HEK293 (cell line): Measurements from ENCODE around the gene GALNT10.

Experiments used
- BCL11B ChIP-seq: fragments of 450-650 bp; formaldehyde crosslinking; IDR thresholded peaks from 2 replicates; pipeline ENCODE4 v1.5.1; 2016; ENCODE audit warnings: low read depth, missing biosample characterization, missing genetic modification characterization
- GLI4 ChIP-seq: fragments of 450-650 bp; formaldehyde crosslinking; IDR thresholded peaks from 2 replicates; pipeline ENCODE4 v1.5.1; 2016; ENCODE audit warnings: missing biosample characterization, missing genetic modification characterization
- GLIS2 ChIP-seq: fragments of 450-650 bp; formaldehyde crosslinking; IDR thresholded peaks from 2 replicates; pipeline ENCODE4 v1.5.1; 2016; ENCODE audit warnings: missing biosample characterization, missing genetic modification characterization
- KLF7 ChIP-seq: fragments of 450-650 bp; formaldehyde crosslinking; IDR thresholded peaks from 2 replicates; pipeline ENCODE4 v1.5.1; 2016; ENCODE audit warnings: missing biosample characterization, missing genetic modification characterization, borderline replicate concordance
- SP2 ChIP-seq: fragments of 450-650 bp; formaldehyde crosslinking; IDR thresholded peaks from 2 replicates; pipeline ENCODE4 v1.5.1; 2016; ENCODE audit warnings: missing biosample characterization, missing genetic modification characterization
- TCF7L2 ChIP-seq: IDR thresholded peaks from 2 replicates; pipeline ENCODE4 v1.6.1; 2011; ENCODE audit warnings: low read depth, mild to moderate bottlenecking, inconsistent platforms, low read length, moderate library complexity, borderline replicate concordance
- YY1 ChIP-seq: fragments of 450-650 bp; formaldehyde crosslinking; IDR thresholded peaks from 2 replicates; pipeline ENCODE4 v1.5.1; 2018; ENCODE audit warnings: missing biosample characterization, missing genetic modification characterization
- ZBTB20 ChIP-seq: fragments of 450-650 bp; formaldehyde crosslinking; IDR thresholded peaks from 2 replicates; pipeline ENCODE4 v1.5.1; 2016; ENCODE audit warnings: missing biosample characterization, missing genetic modification characterization
- ZFHX2 ChIP-seq: fragments of 450-650 bp; formaldehyde crosslinking; conservative IDR thresholded peaks from 2 replicates; pipeline ENCODE4 v1.5.1; 2016; ENCODE audit warnings: missing biosample characterization, missing genetic modification characterization
- ZFP69B ChIP-seq: fragments of 450-650 bp; formaldehyde crosslinking; IDR thresholded peaks from 2 replicates; pipeline ENCODE4 v1.5.1; 2016; ENCODE audit warnings: missing biosample characterization, missing genetic modification characterization
- ZNF10 ChIP-seq: fragments of 450-650 bp; formaldehyde crosslinking; IDR thresholded peaks from 2 replicates; pipeline ENCODE4 v1.5.1; 2017; ENCODE audit warnings: missing biosample characterization, missing genetic modification characterization
- ZNF2 ChIP-seq: fragments of 450-650 bp; formaldehyde crosslinking; IDR thresholded peaks from 2 replicates; pipeline ENCODE4 v1.5.1; 2016; ENCODE audit warnings: missing biosample characterization, missing genetic modification characterization
- ZNF223 ChIP-seq: fragments of 450-650 bp; formaldehyde crosslinking; IDR thresholded peaks from 2 replicates; pipeline ENCODE4 v1.5.1; 2016; ENCODE audit warnings: missing biosample characterization, missing genetic modification characterization
- ZNF24 ChIP-seq: fragments of 450-650 bp; formaldehyde crosslinking; IDR thresholded peaks from 2 replicates; pipeline ENCODE4 v1.5.1; 2016; ENCODE audit warnings: missing biosample characterization, missing genetic modification characterization
- ZNF324 ChIP-seq: fragments of 450-650 bp; formaldehyde crosslinking; IDR thresholded peaks from 2 replicates; pipeline ENCODE4 v1.5.1; 2016; ENCODE audit warnings: missing biosample characterization, missing genetic modification characterization
- ZNF341 ChIP-seq: fragments of 450-650 bp; formaldehyde crosslinking; IDR thresholded peaks from 2 replicates; pipeline ENCODE4; 2016; ENCODE audit warnings: low read depth, missing biosample characterization, missing genetic modification characterization
- ZNF423 ChIP-seq: fragments of 450-650 bp; formaldehyde crosslinking; IDR thresholded peaks from 2 replicates; pipeline ENCODE4 v1.5.1; 2016; ENCODE audit warnings: missing biosample characterization, missing genetic modification characterization
- ZNF473 ChIP-seq: fragments of 450-650 bp; formaldehyde crosslinking; IDR thresholded peaks from 2 replicates; pipeline ENCODE4 v1.5.1; 2017; ENCODE audit warnings: missing biosample characterization, missing genetic modification characterization
- ZNF501 ChIP-seq: fragments of 450-650 bp; formaldehyde crosslinking; IDR thresholded peaks from 2 replicates; pipeline ENCODE4 v1.5.1; 2016; ENCODE audit warnings: missing biosample characterization, missing genetic modification characterization
- ZNF610 ChIP-seq: fragments of 450-650 bp; formaldehyde crosslinking; IDR thresholded peaks from 2 replicates; pipeline ENCODE4 v1.5.1; 2016; ENCODE audit warnings: missing biosample characterization, missing genetic modification characterization, borderline replicate concordance
- ZNF629 ChIP-seq: fragments of 450-650 bp; formaldehyde crosslinking; IDR thresholded peaks from 2 replicates; pipeline ENCODE4 v1.5.1; 2017; ENCODE audit warnings: missing biosample characterization, missing genetic modification characterization
- TF ChIP-seq, protein P1 (sequence below): fragments of 450-650 bp; formaldehyde crosslinking; IDR thresholded peaks from 2 replicates; pipeline ENCODE4 v1.5.1; 2016; ENCODE audit warnings: missing biosample characterization, missing genetic modification characterization
- TF ChIP-seq, protein P2 (sequence below): fragments of 450-650 bp; formaldehyde crosslinking; IDR thresholded peaks from 2 replicates; pipeline ENCODE4 v1.5.1; 2016; ENCODE audit warnings: missing biosample characterization, missing genetic modification characterization
- TF ChIP-seq, protein P3 (sequence below): fragments of 450-650 bp; formaldehyde crosslinking; IDR thresholded peaks from 2 replicates; pipeline ENCODE4 v1.5.1; 2016; ENCODE audit warnings: missing biosample characterization, missing genetic modification characterization
- TF ChIP-seq, protein P4 (sequence below): fragments of 450-650 bp; formaldehyde crosslinking; IDR thresholded peaks from 2 replicates; pipeline ENCODE4 v1.5.1; 2016; ENCODE audit warnings: missing biosample characterization, missing genetic modification characterization
- TF ChIP-seq, protein P5 (sequence below): fragments of 450-650 bp; formaldehyde crosslinking; IDR thresholded peaks from 2 replicates; pipeline ENCODE4 v1.5.1; 2016; ENCODE audit warnings: missing biosample characterization, missing genetic modification characterization

GALNT10 gene

DNA sequence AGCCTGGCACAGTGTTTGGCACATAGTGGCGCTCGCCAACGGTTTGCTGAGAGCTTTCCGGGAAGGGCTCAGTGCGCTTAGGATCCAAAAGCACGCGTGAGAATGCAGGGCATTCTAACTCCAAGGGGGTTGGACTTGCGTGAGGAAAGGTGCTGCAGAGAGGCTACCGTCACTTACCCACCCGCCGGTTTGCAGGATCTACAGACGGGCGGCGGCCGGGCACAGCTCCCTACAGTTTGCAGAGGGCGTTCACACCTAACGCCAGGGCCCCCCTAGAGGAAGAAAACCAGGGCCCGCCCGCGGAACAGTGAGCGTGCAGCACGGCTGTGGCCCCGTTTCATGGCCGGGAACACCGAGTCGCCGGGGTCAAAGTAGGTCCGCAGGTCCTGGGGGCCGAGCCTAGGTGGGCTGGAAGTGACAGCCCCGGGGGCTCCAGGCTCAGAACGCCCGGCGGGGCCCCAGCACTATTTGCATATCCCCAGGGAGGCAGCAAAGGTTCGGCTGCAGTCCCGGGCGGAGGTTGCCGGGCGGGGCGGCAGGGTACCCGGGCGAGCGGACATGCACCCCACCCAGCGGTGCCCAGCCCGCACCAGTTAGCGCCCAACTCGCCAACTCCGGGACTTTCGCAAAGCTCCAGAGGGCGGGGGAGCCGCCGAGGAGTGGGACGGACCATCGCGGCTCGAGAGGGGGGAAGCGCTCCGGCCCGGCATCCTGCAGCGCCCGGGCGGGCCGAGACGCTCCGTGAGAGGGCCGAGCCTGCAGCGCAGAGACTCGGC, 526 bp upstream of the GALNT10 start (continued):
- TF ChIP-seq, protein P1, sequence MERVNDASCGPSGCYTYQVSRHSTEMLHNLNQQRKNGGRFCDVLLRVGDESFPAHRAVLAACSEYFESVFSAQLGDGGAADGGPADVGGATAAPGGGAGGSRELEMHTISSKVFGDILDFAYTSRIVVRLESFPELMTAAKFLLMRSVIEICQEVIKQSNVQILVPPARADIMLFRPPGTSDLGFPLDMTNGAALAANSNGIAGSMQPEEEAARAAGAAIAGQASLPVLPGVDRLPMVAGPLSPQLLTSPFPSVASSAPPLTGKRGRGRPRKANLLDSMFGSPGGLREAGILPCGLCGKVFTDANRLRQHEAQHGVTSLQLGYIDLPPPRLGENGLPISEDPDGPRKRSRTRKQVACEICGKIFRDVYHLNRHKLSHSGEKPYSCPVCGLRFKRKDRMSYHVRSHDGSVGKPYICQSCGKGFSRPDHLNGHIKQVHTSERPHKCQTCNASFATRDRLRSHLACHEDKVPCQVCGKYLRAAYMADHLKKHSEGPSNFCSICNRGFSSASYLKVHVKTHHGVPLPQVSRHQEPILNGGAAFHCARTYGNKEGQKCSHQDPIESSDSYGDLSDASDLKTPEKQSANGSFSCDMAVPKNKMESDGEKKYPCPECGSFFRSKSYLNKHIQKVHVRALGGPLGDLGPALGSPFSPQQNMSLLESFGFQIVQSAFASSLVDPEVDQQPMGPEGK, result peak; percentile 87
- peak; percentile 81 for TF ChIP-seq ZNF2 (tag by site-specific recombination)
- TF ChIP-seq YY1 (tag by site-specific recombination), result 0 out of 2 replicates have a peak, but pooled peaks have one; percentile 38
- TF ChIP-seq, protein P2, sequence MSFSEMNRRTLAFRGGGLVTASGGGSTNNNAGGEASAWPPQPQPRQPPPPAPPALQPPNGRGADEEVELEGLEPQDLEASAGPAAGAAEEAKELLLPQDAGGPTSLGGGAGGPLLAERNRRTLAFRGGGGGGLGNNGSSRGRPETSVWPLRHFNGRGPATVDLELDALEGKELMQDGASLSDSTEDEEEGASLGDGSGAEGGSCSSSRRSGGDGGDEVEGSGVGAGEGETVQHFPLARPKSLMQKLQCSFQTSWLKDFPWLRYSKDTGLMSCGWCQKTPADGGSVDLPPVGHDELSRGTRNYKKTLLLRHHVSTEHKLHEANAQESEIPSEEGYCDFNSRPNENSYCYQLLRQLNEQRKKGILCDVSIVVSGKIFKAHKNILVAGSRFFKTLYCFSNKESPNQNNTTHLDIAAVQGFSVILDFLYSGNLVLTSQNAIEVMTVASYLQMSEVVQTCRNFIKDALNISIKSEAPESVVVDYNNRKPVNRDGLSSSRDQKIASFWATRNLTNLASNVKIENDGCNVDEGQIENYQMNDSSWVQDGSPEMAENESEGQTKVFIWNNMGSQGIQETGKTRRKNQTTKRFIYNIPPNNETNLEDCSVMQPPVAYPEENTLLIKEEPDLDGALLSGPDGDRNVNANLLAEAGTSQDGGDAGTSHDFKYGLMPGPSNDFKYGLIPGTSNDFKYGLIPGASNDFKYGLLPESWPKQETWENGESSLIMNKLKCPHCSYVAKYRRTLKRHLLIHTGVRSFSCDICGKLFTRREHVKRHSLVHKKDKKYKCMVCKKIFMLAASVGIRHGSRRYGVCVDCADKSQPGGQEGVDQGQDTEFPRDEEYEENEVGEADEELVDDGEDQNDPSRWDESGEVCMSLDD, result peak; percentile 54; the same call in 1 of the 2 replicates
- peak; percentile 73; the same call in 1 of the 2 replicates for TF ChIP-seq KLF7 (tag by site-specific recombination)
- TF ChIP-seq BCL11B (tag by site-specific recombination), result 0 out of 2 replicates have a peak, but pooled peaks have one; percentile 21
- peak; percentile 92 for TF ChIP-seq ZBTB20 (tag by site-specific recombination)
- peak; percentile 45; the same call in 1 of the 2 replicates for TF ChIP-seq ZNF610 (tag by site-specific recombination)
- TF ChIP-seq GLIS2 (tag by site-specific recombination), result peak; percentile 86
- TF ChIP-seq ZNF629, result peak; percentile 50; the same call in 1 of the 2 replicates
- TF ChIP-seq ZFP69B (tag by site-specific recombination), result 0 out of 2 replicates have a peak, but pooled peaks have one; percentile 20
- TF ChIP-seq, protein P3, sequence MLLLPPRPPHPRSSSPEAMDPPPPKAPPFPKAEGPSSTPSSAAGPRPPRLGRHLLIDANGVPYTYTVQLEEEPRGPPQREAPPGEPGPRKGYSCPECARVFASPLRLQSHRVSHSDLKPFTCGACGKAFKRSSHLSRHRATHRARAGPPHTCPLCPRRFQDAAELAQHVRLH, result peak; percentile 44; the same call in 1 of the 2 replicates
- TF ChIP-seq ZNF24 (tag by site-specific recombination), result peak; percentile 60; the same call in 1 of the 2 replicates
- peak; percentile 90 for TF ChIP-seq ZNF423 (tag by site-specific recombination)
- peak; percentile 62; the same call in 1 of the 2 replicates for TF ChIP-seq ZNF223 (tag by site-specific recombination)
- peak; percentile 66; the same call in 1 of the 2 replicates for TF ChIP-seq ZNF324 (tag by site-specific recombination)
- 0 out of 2 replicates have a peak, but pooled peaks have one; percentile 37 for TF ChIP-seq GLI4 (tag by site-specific recombination)
- no peak for TF ChIP-seq ZNF10 (tag by site-specific recombination)
- peak; percentile 37 for TF ChIP-seq SP2 (tag by site-specific recombination)
- TF ChIP-seq TCF7L2, result no peak
- peak; percentile 56 for TF ChIP-seq ZNF341 (tag by site-specific recombination)
- TF ChIP-seq, protein P4, sequence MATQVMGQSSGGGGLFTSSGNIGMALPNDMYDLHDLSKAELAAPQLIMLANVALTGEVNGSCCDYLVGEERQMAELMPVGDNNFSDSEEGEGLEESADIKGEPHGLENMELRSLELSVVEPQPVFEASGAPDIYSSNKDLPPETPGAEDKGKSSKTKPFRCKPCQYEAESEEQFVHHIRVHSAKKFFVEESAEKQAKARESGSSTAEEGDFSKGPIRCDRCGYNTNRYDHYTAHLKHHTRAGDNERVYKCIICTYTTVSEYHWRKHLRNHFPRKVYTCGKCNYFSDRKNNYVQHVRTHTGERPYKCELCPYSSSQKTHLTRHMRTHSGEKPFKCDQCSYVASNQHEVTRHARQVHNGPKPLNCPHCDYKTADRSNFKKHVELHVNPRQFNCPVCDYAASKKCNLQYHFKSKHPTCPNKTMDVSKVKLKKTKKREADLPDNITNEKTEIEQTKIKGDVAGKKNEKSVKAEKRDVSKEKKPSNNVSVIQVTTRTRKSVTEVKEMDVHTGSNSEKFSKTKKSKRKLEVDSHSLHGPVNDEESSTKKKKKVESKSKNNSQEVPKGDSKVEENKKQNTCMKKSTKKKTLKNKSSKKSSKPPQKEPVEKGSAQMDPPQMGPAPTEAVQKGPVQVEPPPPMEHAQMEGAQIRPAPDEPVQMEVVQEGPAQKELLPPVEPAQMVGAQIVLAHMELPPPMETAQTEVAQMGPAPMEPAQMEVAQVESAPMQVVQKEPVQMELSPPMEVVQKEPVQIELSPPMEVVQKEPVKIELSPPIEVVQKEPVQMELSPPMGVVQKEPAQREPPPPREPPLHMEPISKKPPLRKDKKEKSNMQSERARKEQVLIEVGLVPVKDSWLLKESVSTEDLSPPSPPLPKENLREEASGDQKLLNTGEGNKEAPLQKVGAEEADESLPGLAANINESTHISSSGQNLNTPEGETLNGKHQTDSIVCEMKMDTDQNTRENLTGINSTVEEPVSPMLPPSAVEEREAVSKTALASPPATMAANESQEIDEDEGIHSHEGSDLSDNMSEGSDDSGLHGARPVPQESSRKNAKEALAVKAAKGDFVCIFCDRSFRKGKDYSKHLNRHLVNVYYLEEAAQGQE, result peak; percentile 22; the same call in 1 of the 2 replicates
- TF ChIP-seq, protein P5, sequence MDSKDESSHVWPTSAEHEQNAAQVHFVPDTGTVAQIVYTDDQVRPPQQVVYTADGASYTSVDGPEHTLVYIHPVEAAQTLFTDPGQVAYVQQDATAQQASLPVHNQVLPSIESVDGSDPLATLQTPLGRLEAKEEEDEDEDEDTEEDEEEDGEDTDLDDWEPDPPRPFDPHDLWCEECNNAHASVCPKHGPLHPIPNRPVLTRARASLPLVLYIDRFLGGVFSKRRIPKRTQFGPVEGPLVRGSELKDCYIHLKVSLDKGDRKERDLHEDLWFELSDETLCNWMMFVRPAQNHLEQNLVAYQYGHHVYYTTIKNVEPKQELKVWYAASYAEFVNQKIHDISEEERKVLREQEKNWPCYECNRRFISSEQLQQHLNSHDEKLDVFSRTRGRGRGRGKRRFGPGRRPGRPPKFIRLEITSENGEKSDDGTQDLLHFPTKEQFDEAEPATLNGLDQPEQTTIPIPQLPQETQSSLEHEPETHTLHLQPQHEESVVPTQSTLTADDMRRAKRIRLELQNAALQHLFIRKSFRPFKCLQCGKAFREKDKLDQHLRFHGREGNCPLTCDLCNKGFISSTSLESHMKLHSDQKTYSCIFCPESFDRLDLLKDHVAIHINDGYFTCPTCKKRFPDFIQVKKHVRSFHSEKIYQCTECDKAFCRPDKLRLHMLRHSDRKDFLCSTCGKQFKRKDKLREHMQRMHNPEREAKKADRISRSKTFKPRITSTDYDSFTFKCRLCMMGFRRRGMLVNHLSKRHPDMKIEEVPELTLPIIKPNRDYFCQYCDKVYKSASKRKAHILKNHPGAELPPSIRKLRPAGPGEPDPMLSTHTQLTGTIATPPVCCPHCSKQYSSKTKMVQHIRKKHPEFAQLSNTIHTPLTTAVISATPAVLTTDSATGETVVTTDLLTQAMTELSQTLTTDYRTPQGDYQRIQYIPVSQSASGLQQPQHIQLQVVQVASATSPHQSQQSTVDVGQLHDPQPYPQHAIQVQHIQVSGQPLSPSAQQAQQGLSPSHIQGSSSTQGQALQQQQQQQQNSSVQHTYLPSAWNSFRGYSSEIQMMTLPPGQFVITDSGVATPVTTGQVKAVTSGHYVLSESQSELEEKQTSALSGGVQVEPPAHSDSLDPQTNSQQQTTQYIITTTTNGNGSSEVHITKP (tag by site-specific recombination), result peak; percentile 88
- no peak for TF ChIP-seq ZNF473 (tag by site-specific recombination)
- TF ChIP-seq ZFHX2 (tag by site-specific recombination), result no peak
- peak; percentile 78; the same call in 1 of the 2 replicates for TF ChIP-seq ZNF501 (tag by site-specific recombination)
